H1 (cell line): ENCODE data around the gene PHC2. TPM values are rescaled to one million over a fixed set of nuclear protein-coding genes. Genes with fewer than 3 reads are reported as not detected.

Experiments used
- CTCF ChIA-PET: fragments of 300-600 bp; sonication (Branson Sonifier 250); formaldehyde crosslinking; loops from one replicate; lab custom pipeline; 2021; ENCODE audit not compliant: partially characterized antibody; lab: Charles Lee
- POLR2A ChIA-PET: fragments of 300-600 bp; sonication (Branson Sonifier 250); formaldehyde crosslinking; loops from one replicate; lab custom pipeline; 2021; ENCODE audit warnings: inconsistent platforms; ENCODE audit not compliant: partially characterized antibody; lab: Charles Lee
- DNase-seq, 2 experiments: peaks; one replicate each; pipeline versions ENCODE4 v3.0.0 to v3.0.0-alpha.2; 2010 to 2022; ENCODE audit warnings: low spot score in 2 of 2, low read depth in 1 of 2, mixed read lengths in 1 of 2
- FAIRE-seq: peaks from 2 replicates; lab custom pipeline; 2011; peaks lifted over from hg19 to GRCh38; lab: Jason Lieb, UNC
- H2AFZ ChIP-seq: 2 replicates; pipeline ENCODE4 v1.8.1; 2012; ENCODE audit warnings: low read length, inconsistent platforms
- H2AK5ac ChIP-seq: 2 replicates; pipeline ENCODE4 v1.6.1; 2013; ENCODE audit warnings: low read depth, low read length
- H2BK120ac ChIP-seq: replicated peaks from 2 replicates; pipeline ENCODE3; 2013; ENCODE audit warnings: low read depth, low read length, inconsistent platforms
- H2BK12ac ChIP-seq: 2 replicates; pipeline ENCODE4 v1.6.1; 2013; ENCODE audit warnings: low read depth, low read length
- H2BK15ac ChIP-seq: 2 replicates; pipeline ENCODE4 v1.6.1; 2013; ENCODE audit warnings: low read length
- H2BK20ac ChIP-seq: 2 replicates; pipeline ENCODE4 v1.6.1; 2013; ENCODE audit warnings: low read length
- H2BK5ac ChIP-seq: 2 replicates; pipeline ENCODE4 v1.6.1; 2013; ENCODE audit warnings: low read depth, low read length
- H3K14ac ChIP-seq: 2 replicates; pipeline ENCODE4 v1.6.1; 2013; ENCODE audit warnings: inconsistent platforms; ENCODE audit not compliant: insufficient read length
- H3K18ac ChIP-seq: 2 replicates; pipeline ENCODE4 v1.6.1; 2013; ENCODE audit warnings: low read length; ENCODE audit errors: extremely low read depth
- H3K23ac ChIP-seq: 2 replicates; pipeline ENCODE4 v1.6.1; 2013; ENCODE audit warnings: inconsistent platforms; ENCODE audit not compliant: insufficient read length
- H3K23me2 ChIP-seq: 2 replicates; pipeline ENCODE4 v1.6.1; 2013; ENCODE audit warnings: low read depth, low read length
- H3K27ac ChIP-seq: 2 replicates; pipeline ENCODE4 v1.6.1; 2011; ENCODE audit warnings: low read depth, low read length, inconsistent platforms
- H3K27me3 ChIP-seq, 4 experiments: replicated peaks in 1 of 4; 1 replicate in 1 of 4; 2 replicates in 3 of 4; pipeline versions ENCODE4 v1.6.1 to v1.8.1; 2011 to 2013; ENCODE audit warnings: low read length in 3 of 4, mild to moderate bottlenecking in 3 of 4, inconsistent platforms in 2 of 4, mixed read lengths in 2 of 4, moderate library complexity in 1 of 4; ENCODE audit not compliant: control insufficient read depth in 3 of 4, insufficient read depth in 3 of 4; ENCODE audit errors: extremely low read depth in 1 of 4
- H3K36me3 ChIP-seq, 4 experiments: 2 replicates each; pipeline versions ENCODE4 v1.6.1 to v1.8.1; 2011 to 2013; ENCODE audit warnings: mild to moderate bottlenecking in 4 of 4, low read length in 3 of 4, moderate library complexity in 2 of 4, control low read depth in 1 of 4, inconsistent platforms in 1 of 4; ENCODE audit not compliant: insufficient read depth in 4 of 4, control insufficient read depth in 2 of 4
- H3K4ac ChIP-seq: replicated peaks from 2 replicates; pipeline ENCODE3; 2013; ENCODE audit warnings: low read length, low read depth, mixed read lengths, inconsistent platforms; ENCODE audit not compliant: insufficient read length
- H3K4me1 ChIP-seq, 4 experiments: replicated peaks in 1 of 4; 1 replicate in 1 of 4; 2 replicates in 3 of 4; pipeline versions ENCODE4 v1.6.1 to v1.8.1; 2011 to 2013; ENCODE audit warnings: low read length in 3 of 4, inconsistent platforms in 2 of 4, mixed read lengths in 1 of 4; ENCODE audit not compliant: insufficient read depth in 4 of 4, control insufficient read depth in 3 of 4
- H3K4me2 ChIP-seq, 2 experiments: 2 replicates each; pipeline versions ENCODE4 v1.6.1 to v1.8.1; 2011 to 2013; ENCODE audit warnings: low read depth in 2 of 2, low read length in 2 of 2, control low read depth in 1 of 2, inconsistent platforms in 1 of 2, mild to moderate bottlenecking in 1 of 2; ENCODE audit not compliant: insufficient read depth in 1 of 2
- H3K4me3 ChIP-seq, 4 experiments: fragments of 200-600, 300-600 bp in 1 of 4; sonication (generic), shearing (Covaris generic), sonication (Bioruptor Twin) in 1 of 4; 2 replicates each; pipeline versions ENCODE4 v1.5.1 to v1.8.1; 2011 to 2016; ENCODE audit warnings: low read length in 4 of 4, low read depth in 3 of 4, control low read depth in 2 of 4, inconsistent platforms in 2 of 4, mild to moderate bottlenecking in 2 of 4, mixed read lengths in 1 of 4, moderate library complexity in 1 of 4; ENCODE audit not compliant: insufficient read depth in 2 of 4; ENCODE audit errors: extremely low read depth in 1 of 4
- H3K56ac ChIP-seq: replicated peaks from 2 replicates; pipeline ENCODE3; 2013; ENCODE audit warnings: low read depth, mild to moderate bottlenecking, mixed read lengths, low read length, inconsistent platforms; ENCODE audit not compliant: insufficient read length
- H3K79me1 ChIP-seq: 2 replicates; pipeline ENCODE4 v1.6.1; 2013; ENCODE audit warnings: low read depth, low read length, control low read depth
- H3K79me2 ChIP-seq, 2 experiments: 2 replicates each; pipeline versions ENCODE4 v1.6.1 to v1.8.1; 2012 to 2013; ENCODE audit warnings: low read length in 2 of 2, mild to moderate bottlenecking in 2 of 2, inconsistent platforms in 1 of 2; ENCODE audit not compliant: insufficient read depth in 2 of 2, control insufficient read depth in 1 of 2
- H3K9ac ChIP-seq, 4 experiments: replicated peaks in 1 of 4; 1 replicate in 1 of 4; 2 replicates in 3 of 4; pipeline versions ENCODE4 v1.6.1 to v1.8.1; 2011 to 2013; ENCODE audit warnings: low read depth in 3 of 4, low read length in 3 of 4, control low read depth in 2 of 4, mild to moderate bottlenecking in 2 of 4, moderate library complexity in 2 of 4, inconsistent platforms in 1 of 4; ENCODE audit errors: extremely low read depth in 1 of 4
- H3K9me3 ChIP-seq, 2 experiments: 2 replicates each; pipeline versions ENCODE4 v1.6.1 to v1.8.1; 2012 to 2013; ENCODE audit warnings: mild to moderate bottlenecking in 2 of 2, moderate library complexity in 2 of 2, control low read depth in 1 of 2, inconsistent platforms in 1 of 2, low read depth in 1 of 2, low read length in 1 of 2, mixed read lengths in 1 of 2; ENCODE audit not compliant: insufficient read depth in 2 of 2
- H4K20me1 ChIP-seq, 2 experiments: replicated peaks in 1 of 2; 2 replicates each; pipeline versions ENCODE3 to v1.8.1; 2011 to 2013; ENCODE audit warnings: inconsistent platforms in 2 of 2, low read length in 2 of 2, mild to moderate bottlenecking in 1 of 2; ENCODE audit not compliant: insufficient read depth in 2 of 2, control insufficient read depth in 1 of 2
- H4K5ac ChIP-seq: 2 replicates; pipeline ENCODE4 v1.6.1; 2013; ENCODE audit warnings: low read length, low read depth, mixed read lengths, inconsistent platforms; ENCODE audit not compliant: insufficient read length
- H4K8ac ChIP-seq: 2 replicates; pipeline ENCODE4 v1.8.0; 2013; ENCODE audit warnings: mild to moderate bottlenecking, moderate library complexity, low read length, inconsistent platforms; ENCODE audit not compliant: insufficient read depth; ENCODE audit errors: extremely low read depth
- H4K91ac ChIP-seq: replicated peaks from 2 replicates; pipeline ENCODE3; 2013; ENCODE audit warnings: low read length, mixed read lengths, inconsistent platforms; ENCODE audit not compliant: insufficient read length
- CHD1 ChIP-seq: IDR thresholded peaks from 2 replicates; pipeline ENCODE4 v1.6.1; 2012; ENCODE audit warnings: low read depth, low read length, improper control_type of control experiment
- EZH2 ChIP-seq: fragments of 200-600 bp; sonication (generic); IDR thresholded peaks from 2 replicates; pipeline ENCODE4 v1.7.1; 2012; ENCODE audit warnings: low read depth, mild to moderate bottlenecking, moderate library complexity, low read length, inconsistent platforms; ENCODE audit not compliant: severe bottlenecking
- RAD21 ChIP-seq, 2 experiments: IDR thresholded peaks in 1 of 2; conservative IDR thresholded peaks in 1 of 2; 2 replicates each; pipeline ENCODE4 v1.6.1; 2011; ENCODE audit warnings: low read depth in 2 of 2, low read length in 2 of 2, improper control_type of control experiment in 1 of 2, inconsistent platforms in 1 of 2, mild to moderate bottlenecking in 1 of 2, moderate library complexity in 1 of 2
- ZNF274 ChIP-seq: IDR thresholded peaks from 2 replicates; pipeline ENCODE4 v1.7.0; 2012; ENCODE audit warnings: low read length, borderline replicate concordance; ENCODE audit errors: extremely low read depth
- WGBS, 2 experiments: shearing (Covaris generic) in 1 of 2; methylation state at CpG; one replicate each; pipeline versions ENCODE4 v1.1.6 to v1.1.7; 2013 to 2015; ENCODE audit warnings: low lambda C conversion rate in 2 of 2, mixed read lengths in 2 of 2, inconsistent platforms in 1 of 2, low coverage in 1 of 2, missing lambda C conversion rate in 1 of 2; ENCODE audit not compliant: insufficient replicate concordance in 2 of 2, insufficient coverage in 1 of 2, insufficient read length in 1 of 2; ENCODE audit errors: extremely low coverage in 1 of 2, missing lambda C conversion rate in 1 of 2; 5-methylcytosine and 5-hydroxymethylcytosine counted together
- polyA plus RNA-seq, 7 experiments: library from polyadenylated mRNA; depleted of rRNA in 3 of 7; stranded (reverse) in 5 of 7; unstranded in 2 of 7; fragments of >200 nt in 5 of 7; fragments of 200-250 nt in 2 of 7; gene quantifications; 1 replicate in 5 of 7; 2 replicates in 1 of 7; 4 replicates in 1 of 7; pipeline versions ENCODE4 v1.2.1 to v1.2.3, GENCODE V29; 2011 to 2013; ENCODE audit warnings: missing spikeins in 2 of 7, mixed read lengths in 2 of 7
- total RNA-seq: library from RNA; stranded (reverse); fragmentation: NEBNext Ultra II Directional; extraction: Animal tissue kit (Norgen Biotek cat#: 25700); gene quantifications from 2 replicates; pipeline ENCODE4 v1.2.1, GENCODE V29; 2021

Gene PHC2
- total and polyA plus RNA-seq, 2 of the 8 experiments (the other 6 are each of a cell fraction or from before 2014, with no cell fraction given) = 5.6 to 14.2 TPM

GRCh38 chr1:33379631-33380354 lies 51.1 kb downstream of the PHC2 start:
- Histone ChIP-seq H3K9me3 (no peaks in the 10 kb centered on the region), H4K8ac (peak overlapping the region; percentile 84), H2BK20ac (no peak overlapping the region), H3K4ac (no peak overlapping the region), H3K79me1 (0 out of 2 replicates have a peak, but pooled peaks cover 2% of the 10 kb centered on the region), H2BK5ac (no peak overlapping the region), H3K4me2 (peak overlapping the region in 1 of 2 experiments; percentile 1; a peak in 1 of 4 replicates), H2AFZ (no peak overlapping the region), H2BK120ac (no peak overlapping the region), H3K23ac (no peak overlapping the region), H3K14ac (no peak overlapping the region), H3K27me3 (no peaks in the 10 kb centered on the region; a peak in 2 of 7 replicates), H4K20me1 (no peaks in the 10 kb centered on the region), H2BK12ac (peak overlapping the region; percentile 69; the same call in 1 of the 2 replicates), H3K4me1 (peaks cover 0 to 7% (median under 1%) of the 10 kb centered on the region in 4 experiments; a peak in 4 of 7 replicates), H4K91ac (no peak overlapping the region), H3K79me2 (no peaks in the 10 kb centered on the region), H3K9ac (no peak overlapping the region), H4K5ac (no peak overlapping the region), H3K4me3 (no peak overlapping the region), H3K56ac (no peak overlapping the region), H3K27ac (no peak overlapping the region), H2BK15ac (peak overlapping the region; percentile 40), H2AK5ac (no peak overlapping the region), H3K18ac (peak overlapping the region; percentile 63; the same call in 1 of the 2 replicates), H3K23me2 (no peaks in the 10 kb centered on the region), H3K36me3 (no peaks in the 10 kb centered on the region)
- TF ChIP-seq CHD1 = no peak
- no peak for TF ChIP-seq ZNF274
- TF ChIP-seq EZH2 = no peak
- TF ChIP-seq RAD21 (IDR thresholded peaks at IDR 0.05 in 1 of 2, conservative IDR thresholded peaks at IDR 0.05 in 1 of 2; ENCODE audit: low read depth in 2 of 2, low read length in 2 of 2) = no peak
- 42% methylated on average over 10 of the region's 10 CpGs; no CpG with 5 or more reads in 1 of the 2 experiments for WGBS, 2 experiments
- POLR2A ChIA-PET = interaction anchor here (1.1 kb wide), 1 partner anchor 31 kb away, joined by 3 read pairs; no protein-coding TSS in a partner anchor
- no peak for FAIRE-seq
- no peak for DNase-seq
- CTCF ChIA-PET = interaction anchor here (0.8 to 2.2 kb wide), 10 partner anchors 10 to 259 kb away, joined by 3 to 7 read pairs (median 4); no protein-coding TSS in a partner anchor
